ENCODE data around the gene EPHA6.

DNA sequence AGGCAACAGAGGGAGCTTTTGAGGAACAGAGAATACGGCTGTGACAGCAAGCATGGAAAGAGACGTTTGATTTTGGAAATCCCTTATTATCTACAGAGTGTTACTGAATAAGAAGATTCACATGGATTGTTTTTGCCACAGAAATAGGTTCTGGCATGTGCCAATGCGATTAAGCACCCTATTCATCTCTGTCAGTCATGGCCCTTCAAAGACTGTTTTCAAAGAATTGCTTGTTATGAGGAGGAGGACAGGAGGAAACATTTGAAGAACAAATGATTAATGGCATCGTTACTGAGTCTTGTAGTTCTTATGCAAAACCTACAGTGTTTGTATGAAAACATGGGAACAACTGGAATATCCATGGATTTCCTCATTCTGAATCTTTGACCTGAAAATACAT, 86.2 kb downstream of the EPHA6 start:
- no peak for TF ChIP-seq CTCF (IDR thresholded peaks at IDR 0.05)
- no peak for TF ChIP-seq POLR2A (IDR thresholded peaks at IDR 0.05)
